ENCODE data around the gene BCL11A.

- TF ChIP-seq CTCF (IDR thresholded peaks at IDR 0.05), result no peak
- no peak for TF ChIP-seq POLR2A (IDR thresholded peaks at IDR 0.05)
Observed at GRCh38 chr2:60433018-60433596, 120.3 kb downstream of the BCL11A start.
